ENCODE measurements around the gene TOP2B. TPM values are rescaled to one million over a fixed set of nuclear protein-coding genes. Genes with fewer than 3 reads are reported as not detected.

The TOP2B gene
- total RNA-seq, 2 donors from 2014 or later, result 126 to 145 TPM

DNA sequence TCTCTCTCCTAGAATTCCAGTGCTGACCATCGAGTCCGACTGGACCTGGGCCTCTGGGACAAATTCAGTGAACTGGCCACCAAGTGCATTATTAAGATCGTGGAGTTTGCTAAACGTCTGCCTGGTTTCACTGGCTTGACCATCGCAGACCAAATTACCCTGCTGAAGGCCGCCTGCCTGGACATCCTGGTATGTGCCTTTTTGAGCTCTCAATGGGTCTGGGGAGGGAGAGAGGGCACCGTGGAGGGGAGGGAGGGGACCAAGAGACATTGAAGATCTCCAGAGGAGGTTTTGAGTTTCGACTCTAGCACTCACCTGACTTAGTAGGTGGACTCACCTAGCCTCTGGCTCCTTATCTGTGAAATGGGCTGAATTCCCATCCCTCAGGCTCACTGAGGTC, 84.2 kb downstream of the TOP2B start:
- Mint-ChIP-seq H3K4me3 (no peak overlapping the region), H3K4me1 (ENCODE audit: low read depth in 2 of 2) (no peaks in the 10 kb centered on the region), H3K27ac (no peak overlapping the region), H3K9me3 (no peaks in the 10 kb centered on the region), H3K36me3 (no peaks in the 10 kb centered on the region), H3K27me3 (peaks cover 6 to 7% of the 10 kb centered on the region in 2 donors)
- no peak for DNase-seq (ENCODE audit: low spot score)
- no peak for ATAC-seq

DNA sequence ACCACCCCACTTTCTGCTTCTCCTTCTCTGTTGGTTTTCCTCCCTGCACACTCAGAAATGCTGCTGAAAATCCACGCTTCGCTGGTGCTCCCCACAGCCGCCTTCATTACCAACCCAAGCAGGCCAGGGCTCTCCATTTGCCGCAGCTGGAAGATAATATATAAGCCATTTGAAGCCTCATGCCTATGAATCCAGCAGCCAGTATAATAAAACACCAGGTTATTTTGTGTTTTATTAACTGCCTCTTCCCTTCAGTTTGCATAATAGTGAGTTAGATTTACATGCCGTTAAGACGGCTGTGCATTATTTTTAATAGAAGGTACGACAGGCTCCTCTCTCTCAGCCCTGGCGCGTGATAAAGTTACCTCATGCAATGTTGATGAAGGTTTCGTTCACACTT, 86.6 kb downstream of the TOP2B start:
- ATAC-seq, result no peak
- Mint-ChIP-seq H3K4me3 (no peak overlapping the region), H3K27me3 (peaks cover 6 to 7% of the 10 kb centered on the region in 2 donors), H3K36me3 (no peaks in the 10 kb centered on the region), H3K4me1 (ENCODE audit: low read depth in 2 of 2) (no peaks in the 10 kb centered on the region), H3K27ac (no peak overlapping the region), H3K9me3 (no peaks in the 10 kb centered on the region)
- DNase-seq (ENCODE audit: low spot score), result no peak

DNA sequence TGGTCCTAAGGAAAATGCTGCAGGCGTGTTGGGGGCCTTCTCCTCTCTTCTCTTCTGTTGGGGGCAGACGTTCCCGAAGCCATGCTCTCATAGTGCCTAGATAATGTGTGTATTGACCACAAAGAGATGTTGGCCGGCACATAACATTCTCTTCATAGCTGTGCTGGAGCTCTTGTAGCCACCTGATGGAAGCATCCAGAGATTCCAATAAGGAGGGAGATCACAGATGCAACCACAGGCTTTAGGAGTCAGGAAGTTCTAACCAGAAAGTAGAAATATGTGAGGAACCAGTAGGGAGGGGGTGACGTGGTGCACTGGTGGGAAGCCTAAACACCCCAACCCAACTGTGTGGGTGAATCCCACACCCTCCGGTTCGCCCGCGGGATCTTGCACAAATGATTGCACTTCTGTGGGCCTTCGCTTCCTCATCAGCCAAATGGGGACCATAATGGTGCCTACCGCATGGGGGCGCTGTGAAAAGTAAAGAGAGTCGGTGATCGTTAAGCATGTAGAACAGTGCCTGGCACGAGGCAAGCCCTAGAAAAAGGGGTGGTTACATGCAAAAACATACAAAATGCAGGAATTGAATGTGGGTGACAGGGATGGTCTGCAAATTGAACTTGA, 87.8 kb downstream of the TOP2B start:
- Mint-ChIP-seq H3K27ac (no peak overlapping the region), H3K4me1 (ENCODE audit: low read depth in 2 of 2) (no peaks in the 10 kb centered on the region), H3K4me3 (no peak overlapping the region), H3K9me3 (no peaks in the 10 kb centered on the region), H3K27me3 (peaks cover 6 to 7% of the 10 kb centered on the region in 2 donors), H3K36me3 (no peaks in the 10 kb centered on the region)
- DNase-seq (ENCODE audit: low spot score), result no peak
- ATAC-seq, result no peak

DNA sequence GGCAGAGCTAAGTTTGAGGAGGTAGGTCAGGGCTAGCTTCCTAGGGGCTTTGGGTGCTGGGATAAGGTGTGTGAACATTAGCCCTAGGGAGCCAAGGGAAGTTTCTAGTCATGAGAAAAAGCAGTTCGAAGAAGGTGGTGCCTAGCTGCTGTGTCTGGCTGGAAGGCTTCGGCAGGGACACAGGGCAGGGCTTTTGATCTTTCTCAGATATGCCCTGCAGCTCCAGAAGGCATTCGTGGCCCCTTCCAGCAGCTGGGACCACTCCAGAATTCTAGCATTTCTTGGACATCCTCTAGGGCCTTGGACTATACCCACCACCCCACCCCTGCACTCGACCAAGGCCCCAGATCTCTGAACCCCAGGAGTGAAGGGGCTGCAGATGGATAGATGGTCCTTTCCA, 88.6 kb downstream of the TOP2B start:
- H3K27me3 Mint-ChIP-seq, result peaks cover 6 to 7% of the 10 kb centered on the region in 2 donors
- H3K4me1 Mint-ChIP-seq (ENCODE audit: low read depth in 2 of 2), result no peaks in the 10 kb centered on the region
- no peaks in the 10 kb centered on the region for H3K36me3 Mint-ChIP-seq
- DNase-seq (ENCODE audit: low spot score) (no peak), ATAC-seq (no peak)
- H3K4me3 Mint-ChIP-seq, result no peak overlapping the region
- H3K27ac Mint-ChIP-seq, result no peak overlapping the region
- no peaks in the 10 kb centered on the region for H3K9me3 Mint-ChIP-seq

DNA sequence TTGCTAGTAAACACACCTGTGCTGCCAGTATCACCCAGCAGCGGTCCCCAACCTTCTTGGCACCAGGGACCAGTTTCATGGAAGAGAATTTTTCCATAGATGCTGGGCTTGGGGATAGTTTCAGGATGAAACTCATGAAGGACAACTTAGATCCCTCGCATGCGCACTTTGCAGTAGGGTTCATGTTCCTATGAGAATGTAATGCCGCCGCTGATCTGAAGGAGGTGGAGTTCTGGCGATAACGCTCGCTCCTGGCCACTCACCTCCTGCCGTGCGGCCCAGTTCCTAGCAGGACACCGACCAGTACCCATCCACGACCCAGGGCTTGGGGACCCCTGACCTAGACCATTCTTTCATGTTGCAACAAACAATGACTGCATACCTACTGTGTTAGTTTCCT, 89.7 kb downstream of the TOP2B start:
- Mint-ChIP-seq H3K4me1 (ENCODE audit: low read depth in 2 of 2) (no peaks in the 10 kb centered on the region), H3K27me3 (peaks cover 6 to 7% of the 10 kb centered on the region in 2 donors), H3K4me3 (no peak overlapping the region), H3K27ac (no peak overlapping the region), H3K36me3 (no peaks in the 10 kb centered on the region), H3K9me3 (no peaks in the 10 kb centered on the region)
- no peak for DNase-seq (ENCODE audit: low spot score)
- no peak for ATAC-seq

DNA sequence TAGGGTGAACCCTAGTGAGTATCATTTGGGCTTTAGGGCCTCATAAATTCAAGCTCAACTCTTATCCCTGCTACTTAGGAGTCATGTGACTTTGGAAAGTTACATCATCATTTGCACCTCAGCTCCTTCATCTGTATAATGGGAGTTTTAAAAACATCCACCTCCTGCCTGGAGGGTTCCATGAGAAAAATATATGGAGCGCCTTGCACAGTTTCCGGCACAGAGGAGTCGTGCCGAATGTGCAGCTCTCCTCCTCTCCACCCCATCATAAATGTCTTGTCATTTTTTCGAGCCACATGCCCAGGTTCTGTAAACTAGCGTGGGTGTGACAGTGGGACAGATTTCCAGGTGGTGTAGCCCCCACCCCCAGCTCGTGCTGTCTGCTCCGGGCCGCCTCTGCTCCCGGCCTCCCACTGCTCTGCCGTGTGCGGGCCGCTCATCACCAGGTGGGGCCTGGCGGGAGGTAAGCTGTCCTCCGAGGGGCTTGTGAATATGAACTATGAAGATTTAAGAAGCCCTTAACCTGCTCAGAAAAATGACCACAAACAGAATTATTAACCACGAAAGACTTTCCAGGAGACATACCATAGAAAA, 90.4 kb downstream of the TOP2B start:
- H3K4me1 Mint-ChIP-seq (ENCODE audit: low read depth in 2 of 2), result no peaks in the 10 kb centered on the region
- no peak for DNase-seq (ENCODE audit: low spot score)
- H3K27ac Mint-ChIP-seq, result no peak overlapping the region
- ATAC-seq, result no peak
- H3K36me3 Mint-ChIP-seq, result no peaks in the 10 kb centered on the region
- no peaks in the 10 kb centered on the region for H3K9me3 Mint-ChIP-seq
- H3K4me3 Mint-ChIP-seq, result no peak overlapping the region
- H3K27me3 Mint-ChIP-seq, result peaks cover 6 to 7% of the 10 kb centered on the region in 2 donors

DNA sequence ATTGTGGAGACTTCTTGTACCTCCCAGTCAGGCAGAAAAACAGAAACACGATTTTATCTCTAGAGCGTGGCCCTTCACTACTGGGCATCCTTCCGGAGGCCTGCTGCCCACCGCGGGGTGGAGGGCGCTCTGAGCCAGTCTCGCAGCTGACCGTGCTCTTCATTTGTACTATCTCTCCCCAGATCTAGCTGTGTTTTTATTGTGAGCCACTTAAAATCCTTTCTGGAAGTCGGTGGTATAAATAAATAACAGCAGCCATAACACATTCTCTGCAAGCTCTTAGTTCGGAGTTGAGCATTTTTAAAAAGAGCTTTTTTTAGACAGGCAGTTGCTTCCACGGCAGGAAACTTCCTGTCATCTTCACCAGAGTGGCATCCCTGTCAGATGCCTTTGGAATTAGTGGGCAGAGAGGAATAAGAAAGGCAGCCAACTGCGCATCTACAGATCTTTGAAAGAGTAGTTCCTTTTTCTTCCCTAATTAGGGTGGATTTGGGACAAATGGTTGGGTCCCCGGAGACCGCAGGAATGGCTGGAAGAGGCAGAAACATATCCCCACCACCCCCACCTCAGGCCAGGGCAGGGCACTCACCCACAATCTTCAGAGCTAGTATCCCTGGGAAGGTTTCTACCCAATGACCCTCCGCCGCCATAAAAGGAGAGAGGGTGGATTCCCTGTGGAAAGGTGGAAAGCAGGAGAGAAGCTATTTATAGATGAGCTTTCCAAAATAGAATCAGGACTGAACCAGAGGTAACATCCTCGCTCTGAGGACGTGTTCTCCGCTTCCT, 91.1 kb downstream of the TOP2B start:
- ATAC-seq (no peak), DNase-seq (ENCODE audit: low spot score) (no peak)
- Mint-ChIP-seq H3K27ac (no peak overlapping the region), H3K4me3 (no peak overlapping the region), H3K9me3 (no peaks in the 10 kb centered on the region), H3K4me1 (ENCODE audit: low read depth in 2 of 2) (no peaks in the 10 kb centered on the region), H3K27me3 (peaks cover 6 to 7% of the 10 kb centered on the region in 2 donors), H3K36me3 (no peaks in the 10 kb centered on the region)

DNA sequence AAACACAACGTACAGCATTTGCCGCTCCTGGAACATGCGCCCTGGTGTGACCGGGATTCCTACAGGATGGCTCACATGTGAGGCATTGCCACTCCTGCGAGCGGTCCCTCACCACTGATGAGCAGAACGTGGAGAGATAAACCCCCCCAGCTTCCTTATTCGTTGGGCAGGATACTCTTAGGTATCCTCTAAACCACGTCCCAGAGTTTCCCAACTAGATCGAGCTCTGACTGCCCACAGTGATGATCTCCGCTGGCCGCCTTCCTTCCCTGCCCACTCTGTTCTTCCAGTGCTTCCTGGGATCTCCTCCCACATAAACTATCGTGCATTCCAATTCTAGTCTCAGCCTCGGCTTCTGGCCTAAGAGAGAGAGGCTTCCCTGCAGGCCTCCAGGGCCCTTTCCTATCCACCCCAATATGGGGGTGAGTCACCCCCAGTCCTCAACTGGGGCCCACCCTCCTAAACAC, 91.8 kb downstream of the TOP2B start:
- Mint-ChIP-seq H3K36me3 (no peaks in the 10 kb centered on the region), H3K4me3 (no peak overlapping the region), H3K4me1 (ENCODE audit: low read depth in 2 of 2) (no peaks in the 10 kb centered on the region), H3K9me3 (no peaks in the 10 kb centered on the region), H3K27ac (no peak overlapping the region), H3K27me3 (peaks cover 6 to 7% of the 10 kb centered on the region in 2 donors)
- no peak for ATAC-seq
- no peak for DNase-seq (ENCODE audit: low spot score)

DNA sequence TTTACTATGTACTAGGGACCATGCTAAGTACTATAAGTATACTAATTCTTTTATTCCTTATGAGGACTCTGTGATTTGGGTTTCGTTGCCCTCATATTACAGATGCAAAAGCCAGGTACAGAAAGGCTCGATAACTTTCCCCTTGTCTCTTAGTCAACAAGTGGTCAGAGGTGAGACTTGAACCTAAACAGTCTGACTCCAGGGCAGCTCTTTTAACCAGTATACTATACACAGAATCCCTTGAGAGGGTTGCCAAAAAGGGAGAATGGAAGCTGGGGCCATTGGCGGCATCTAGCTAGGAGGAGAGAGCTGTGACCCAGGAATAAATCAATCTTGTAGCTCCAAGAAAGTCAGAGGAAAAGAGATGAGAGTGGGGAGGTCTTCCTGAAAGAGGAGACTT, 92.4 kb downstream of the TOP2B start:
- peaks cover 6 to 7% of the 10 kb centered on the region in 2 donors for H3K27me3 Mint-ChIP-seq
- H3K27ac Mint-ChIP-seq, result no peak overlapping the region
- ATAC-seq (no peak), DNase-seq (ENCODE audit: low spot score) (no peak)
- H3K36me3 Mint-ChIP-seq, result no peaks in the 10 kb centered on the region
- no peak overlapping the region for H3K4me3 Mint-ChIP-seq
- H3K9me3 Mint-ChIP-seq, result no peaks in the 10 kb centered on the region
- no peaks in the 10 kb centered on the region for H3K4me1 Mint-ChIP-seq (ENCODE audit: low read depth in 2 of 2)

DNA sequence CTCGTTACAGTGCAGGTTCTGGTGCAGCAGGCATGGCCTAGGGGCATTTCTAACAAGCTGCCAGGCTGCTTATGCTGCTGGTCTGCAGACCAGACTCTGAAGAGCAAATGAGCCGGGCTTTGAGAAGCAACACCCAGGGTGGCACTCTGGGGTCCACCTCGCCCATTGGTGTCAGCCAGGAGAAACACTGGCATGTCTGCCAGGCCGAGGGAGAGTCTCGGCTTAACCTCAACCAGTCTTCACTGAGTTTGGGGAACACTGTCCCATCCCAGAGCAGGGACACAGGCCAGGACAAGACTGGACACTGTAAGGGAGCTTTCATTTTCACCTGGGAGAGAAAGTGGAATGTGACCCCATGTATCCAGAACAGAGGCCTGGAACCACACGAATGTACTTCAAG, 93.4 kb downstream of the TOP2B start:
- ATAC-seq (no peak), DNase-seq (ENCODE audit: low spot score) (no peak)
- H3K9me3 Mint-ChIP-seq, result no peaks in the 10 kb centered on the region
- no peaks in the 10 kb centered on the region for H3K4me1 Mint-ChIP-seq (ENCODE audit: low read depth in 2 of 2)
- H3K36me3 Mint-ChIP-seq, result no peaks in the 10 kb centered on the region
- no peak overlapping the region for H3K4me3 Mint-ChIP-seq
- H3K27me3 Mint-ChIP-seq, result peaks cover 0 to 2% of the 10 kb centered on the region in 2 donors
- H3K27ac Mint-ChIP-seq, result no peak overlapping the region

DNA sequence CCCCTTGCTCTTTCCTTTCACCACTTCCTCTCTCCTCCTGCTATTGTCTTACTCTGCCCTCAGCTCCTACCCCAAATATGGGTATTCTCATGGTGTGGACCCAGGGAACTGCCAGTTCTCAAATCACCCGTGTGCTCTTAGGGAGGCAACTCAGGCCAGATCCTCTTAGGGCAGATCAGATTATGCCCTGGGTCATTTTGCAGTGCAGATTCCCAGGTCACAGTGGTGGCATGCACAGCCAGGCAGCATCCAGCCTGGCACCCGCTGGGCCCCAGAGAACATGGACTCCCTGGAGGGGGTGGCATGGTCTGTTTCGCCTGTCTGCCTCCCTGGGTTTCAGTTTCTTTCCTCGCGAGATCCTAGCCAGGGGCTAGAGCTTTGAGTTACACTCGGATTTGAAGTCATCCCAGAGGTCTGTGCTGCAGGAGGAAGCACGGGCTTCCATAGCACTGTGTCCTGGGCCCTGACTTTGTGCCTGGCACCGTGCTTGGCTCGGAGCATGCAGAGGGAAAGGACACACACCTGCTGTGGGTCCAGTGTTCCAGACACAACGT, 96.1 kb downstream of the TOP2B start:
- H3K27ac Mint-ChIP-seq, result no peak overlapping the region
- H3K4me1 Mint-ChIP-seq (ENCODE audit: low read depth in 2 of 2), result no peaks in the 10 kb centered on the region
- H3K36me3 Mint-ChIP-seq, result no peaks in the 10 kb centered on the region
- H3K9me3 Mint-ChIP-seq, result no peaks in the 10 kb centered on the region
- no peak overlapping the region for H3K4me3 Mint-ChIP-seq
- ATAC-seq, result peak in 1 of 2 donors; percentile 10
- no peak for DNase-seq (ENCODE audit: low spot score)
- H3K27me3 Mint-ChIP-seq, result peaks cover 0 to 2% of the 10 kb centered on the region in 2 donors

DNA sequence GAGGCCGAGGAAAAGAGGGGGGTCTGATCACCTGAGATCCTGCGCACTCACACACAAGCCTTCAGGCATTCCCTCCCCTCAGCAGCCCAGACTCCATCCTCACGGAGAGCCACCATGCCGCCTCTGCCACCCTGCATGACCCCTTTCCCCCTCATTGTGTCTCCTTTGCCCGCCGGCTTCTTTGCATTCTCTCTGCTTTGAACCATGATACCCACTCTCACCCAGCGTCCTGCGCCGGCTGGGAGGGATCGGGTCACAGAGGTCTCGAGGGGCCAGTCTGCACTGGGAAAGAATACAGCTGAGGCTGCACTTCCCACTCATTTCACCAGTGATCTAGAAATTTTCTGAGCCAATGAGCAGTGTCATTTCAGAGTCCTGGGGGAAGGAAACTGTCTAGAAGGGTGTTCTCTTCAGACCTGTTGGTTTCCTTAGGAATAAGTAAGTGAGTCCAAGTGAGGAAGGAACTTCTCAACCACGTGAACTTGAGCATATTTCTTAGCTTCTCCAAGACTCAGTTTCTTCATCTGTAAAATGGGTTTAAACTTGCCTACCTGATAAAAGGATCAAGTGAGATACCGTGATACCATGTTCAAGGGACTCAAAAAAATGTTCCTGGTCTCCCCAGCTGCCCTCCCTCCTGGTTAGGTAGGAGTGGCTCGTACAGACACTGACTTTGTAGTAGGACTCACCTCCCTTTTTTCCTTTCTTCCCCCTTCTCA, 96.7 kb downstream of the TOP2B start:
- DNase-seq (ENCODE audit: low spot score) (no peak), ATAC-seq (no peak)
- H3K27me3 Mint-ChIP-seq, result peaks cover 0 to 2% of the 10 kb centered on the region in 2 donors
- no peaks in the 10 kb centered on the region for H3K4me1 Mint-ChIP-seq (ENCODE audit: low read depth in 2 of 2)
- no peaks in the 10 kb centered on the region for H3K9me3 Mint-ChIP-seq
- no peak overlapping the region for H3K4me3 Mint-ChIP-seq
- H3K36me3 Mint-ChIP-seq, result no peaks in the 10 kb centered on the region
- no peak overlapping the region for H3K27ac Mint-ChIP-seq

DNA sequence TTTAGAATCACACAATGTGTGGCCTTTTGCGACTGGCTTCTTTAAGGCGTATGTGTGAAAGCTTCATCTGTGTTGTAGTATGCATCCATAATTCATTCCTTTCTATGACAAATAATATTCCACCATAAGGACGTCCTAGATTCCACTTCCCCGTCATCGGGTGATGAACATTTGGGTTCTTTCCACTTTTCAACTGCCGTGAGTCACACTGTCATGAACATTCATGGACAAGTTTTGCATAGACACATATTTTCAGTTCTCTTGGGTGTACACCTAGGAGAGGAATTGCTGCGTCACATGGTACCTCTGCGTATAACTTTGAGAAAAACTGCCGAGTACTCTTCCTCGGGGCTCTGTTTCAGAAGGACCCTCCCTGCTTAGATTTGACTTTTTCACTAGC, 97.3 kb downstream of the TOP2B start:
- H3K27ac Mint-ChIP-seq, result no peak overlapping the region
- H3K9me3 Mint-ChIP-seq, result no peaks in the 10 kb centered on the region
- H3K27me3 Mint-ChIP-seq, result peaks cover 0 to 2% of the 10 kb centered on the region in 2 donors
- H3K4me3 Mint-ChIP-seq, result no peak overlapping the region
- ATAC-seq, result no peak
- no peaks in the 10 kb centered on the region for H3K36me3 Mint-ChIP-seq
- no peaks in the 10 kb centered on the region for H3K4me1 Mint-ChIP-seq (ENCODE audit: low read depth in 2 of 2)
- no peak for DNase-seq (ENCODE audit: low spot score)

All from natural killer cell treated with Interleukin-12 subunit alpha and Interleukin-12 subunit beta and Interleukin-15 and Interleukin-18, amount 100 ng/mL, for 72 hours (primary cell).